ENCODE results near the gene IGLON5. TPM values are rescaled to one million over a fixed set of nuclear protein-coding genes. Genes with fewer than 3 reads are reported as not detected.

Gene IGLON5
- polyA plus RNA-seq, 3 donors = 0.05 TPM; not detected in 2

- peaks cover 2% of the 10 kb centered on the region in 2 donors for H3K36me3 Mint-ChIP-seq
- WGBS (ENCODE audit: insufficient coverage) = 89% methylated on average over 4 of the region's 5 CpGs
- peaks cover 2 to 22% (median 10%) of the 10 kb centered on the region in 7 donors for H3K9me3 Mint-ChIP-seq
- no peaks in the 10 kb centered on the region for H3K36me3 ChIP-seq (replicated peaks in 1 of 2; ENCODE audit: control insufficient read depth in 1 of 2, insufficient read depth in 2 of 2, low read length in 2 of 2)
- H4K20me1 ChIP-seq (ENCODE audit: insufficient read depth, low read length) = no peaks in the 10 kb centered on the region
- H3K9ac ChIP-seq (ENCODE audit: insufficient read depth, low read length, poor library complexity, severe bottlenecking) = no peak overlapping the region
- no peak overlapping the region for H3K4me2 ChIP-seq (replicated peaks; ENCODE audit: extremely low read depth, low read length, poor library complexity, severe bottlenecking)
- intact Hi-C loops (cut with micrococcal nuclease) = loop anchor here in 1 of 2 donors (5.0 kb wide), 1 partner anchor 38 kb away; the partner anchor contains the start of genes CLDND2 and ETFB
- no peak overlapping the region for H3K4me3 ChIP-seq (replicated peaks in 1 of 3; ENCODE audit: low read depth in 2 of 3, low read length in 3 of 3)
- no peak overlapping the region for H3K27ac Mint-ChIP-seq
- no peak for TF ChIP-seq CTCF (IDR thresholded peaks at IDR 0.05)
- H3K4me1 ChIP-seq (ENCODE audit: control insufficient read depth in 1 of 2, insufficient read depth in 2 of 2, low read length in 2 of 2) = peaks cover 13 to 28% of the 10 kb centered on the region in 2 donors
- H3K27ac ChIP-seq (ENCODE audit: low read depth in 1 of 2, low read length in 2 of 2) = no peak overlapping the region
- no peaks in the 10 kb centered on the region for H3K79me2 ChIP-seq (ENCODE audit: insufficient read depth, low read length)
- peak overlapping the region in 1 of 2 donors; percentile 13 for H3K4me3 Mint-ChIP-seq
- DNase-seq = no peak
- peaks cover 0 to 4% of the 10 kb centered on the region in 2 donors for H3K9me3 ChIP-seq (replicated peaks in 1 of 2; ENCODE audit: control insufficient read depth in 1 of 2, insufficient read depth in 1 of 2, low read length in 2 of 2)
- H3K27me3 ChIP-seq (ENCODE audit: control insufficient read depth in 2 of 2, insufficient read depth in 2 of 2, low read length in 2 of 2) = peaks cover 12 to 40% of the 10 kb centered on the region in 2 donors
- peaks cover 26% of the 10 kb centered on the region for H3K4me1 Mint-ChIP-seq
- no peak overlapping the region for H2AFZ ChIP-seq (ENCODE audit: insufficient read depth, low read depth, low read length, poor library complexity, severe bottlenecking)
- peaks cover 34 to 44% (median 34%) of the 10 kb centered on the region in 3 donors for H3K27me3 Mint-ChIP-seq (ENCODE audit: low read depth in 3 of 3)
Measured at GRCh38 chr19:51329411-51329810, 18.0 kb downstream of the IGLON5 start.

DNA sequence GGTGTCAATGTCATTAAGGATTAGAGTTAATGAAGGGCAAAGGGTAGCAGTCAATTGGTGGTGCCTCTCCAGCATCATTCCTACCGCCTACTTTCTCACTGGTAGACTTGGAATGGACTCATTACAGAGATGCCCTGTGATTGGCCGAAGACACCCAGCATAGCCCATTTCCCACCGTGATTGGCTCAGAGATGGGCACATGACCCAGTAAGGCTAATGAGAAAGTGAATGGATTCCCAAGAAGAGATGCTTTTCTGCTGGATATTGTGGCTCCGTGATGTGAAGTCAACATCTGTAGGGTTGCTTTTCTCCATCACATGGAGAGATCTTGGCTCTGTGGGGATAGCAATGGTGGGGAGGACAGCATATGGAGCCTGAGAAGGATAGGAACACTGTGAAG lies 18.9 kb downstream of the IGLON5 start:
- Mint-ChIP-seq H3K27me3 (ENCODE audit: low read depth in 3 of 3) (peaks cover 28 to 36% (median 29%) of the 10 kb centered on the region in 3 donors), H3K9me3 (peaks cover 2 to 22% (median 10%) of the 10 kb centered on the region in 7 donors), H3K4me1 (peaks cover 21% of the 10 kb centered on the region), H3K27ac (no peak overlapping the region), H3K4me3 (no peak overlapping the region), H3K36me3 (peaks cover 2% of the 10 kb centered on the region in 2 donors)
- DNase-seq = no peak
- H3K9ac ChIP-seq (ENCODE audit: insufficient read depth, low read length, poor library complexity, severe bottlenecking) = no peak overlapping the region
- H2AFZ ChIP-seq (ENCODE audit: insufficient read depth, low read depth, low read length, poor library complexity, severe bottlenecking) = no peak overlapping the region
- H3K27me3 ChIP-seq (ENCODE audit: control insufficient read depth in 2 of 2, insufficient read depth in 2 of 2, low read length in 2 of 2) = peaks cover 12 to 32% of the 10 kb centered on the region in 2 donors
- H3K4me1 ChIP-seq (ENCODE audit: control insufficient read depth in 1 of 2, insufficient read depth in 2 of 2, low read length in 2 of 2) = peaks cover 13 to 28% of the 10 kb centered on the region in 2 donors
- H3K4me3 ChIP-seq (replicated peaks in 1 of 3; ENCODE audit: low read depth in 2 of 3, low read length in 3 of 3) = no peak overlapping the region
- no peak overlapping the region for H3K4me2 ChIP-seq (replicated peaks; ENCODE audit: extremely low read depth, low read length, poor library complexity, severe bottlenecking)
- TF ChIP-seq CTCF (IDR thresholded peaks at IDR 0.05) = no peak
- H4K20me1 ChIP-seq (ENCODE audit: insufficient read depth, low read length) = no peaks in the 10 kb centered on the region
- intact Hi-C loops (cut with micrococcal nuclease) = no loop called here
- H3K9me3 ChIP-seq (replicated peaks in 1 of 2; ENCODE audit: control insufficient read depth in 1 of 2, insufficient read depth in 1 of 2, low read length in 2 of 2) = peaks cover 0 to 4% of the 10 kb centered on the region in 2 donors
- H3K79me2 ChIP-seq (ENCODE audit: insufficient read depth, low read length) = no peaks in the 10 kb centered on the region
- WGBS (ENCODE audit: insufficient coverage) = 100% methylated on average over 1 of the region's 4 CpGs
- no peak overlapping the region for H3K27ac ChIP-seq (ENCODE audit: low read depth in 1 of 2, low read length in 2 of 2)
- no peaks in the 10 kb centered on the region for H3K36me3 ChIP-seq (replicated peaks in 1 of 2; ENCODE audit: control insufficient read depth in 1 of 2, insufficient read depth in 2 of 2, low read length in 2 of 2)
